ENCODE measurements around the gene RPP25.

GRCh38 chr15:74906450-74907162 is 50.0 kb downstream of the RPP25 start, which contains the start of gene FAM219B:
- TF ChIP-seq EZH2 (IDR thresholded peaks at IDR 0.05; ENCODE audit: borderline replicate concordance, insufficient read depth, low read depth, low read length, poor library complexity, severe bottlenecking) = no peak
- no peak for TF ChIP-seq CTCF (IDR thresholded peaks at IDR 0.05)
